HG03103 (cell line): ENCODE data around the gene OR52B2.
"Not testable (repeated sequence)": the region's sequence is repeated elsewhere in the genome, so short reads cannot be mapped to it uniquely, and the experiment has no call there.

Experiments
- ATAC-seq: cut with Tn5 transposase; IDR thresholded peaks from one replicate; pipeline ENCODE4 v1.9.1; 2021; ENCODE audit warnings: low read depth; ENCODE audit not compliant: unreplicated experiment

Gene OR52B2

GRCh38 chr11:6156628-6157359, 13.3 kb downstream of the OR52B2 start:
- ATAC-seq: no peak

GRCh38 chr11:6152126-6152525, 18.0 kb downstream of the OR52B2 start:
- no peak for ATAC-seq

- ATAC-seq: no peak
These were observed 19.0 kb downstream of the OR52B2 start for GRCh38 chr11:6151117-6151516.

- ATAC-seq: not testable (repeated sequence)
These were observed 26.4 kb downstream of the OR52B2 start for GRCh38 chr11:6143737-6144136.

- no peak for ATAC-seq
These were observed 27.2 kb downstream of the OR52B2 start for GRCh38 chr11:6142936-6143335.

GRCh38 chr11:6135936-6136335, 34.2 kb downstream of the OR52B2 start:
- not testable (repeated sequence) for ATAC-seq

- no peak for ATAC-seq
These were observed 37.7 kb downstream of the OR52B2 start for GRCh38 chr11:6132431-6132830.

- ATAC-seq: no peak
These were observed 40.5 kb downstream of the OR52B2 start for GRCh38 chr11:6129635-6130034.

- no peak for ATAC-seq
These were observed 41.1 kb downstream of the OR52B2 start for GRCh38 chr11:6129011-6129410.

GRCh38 chr11:6127881-6128280, 42.2 kb downstream of the OR52B2 start:
- no peak for ATAC-seq

GRCh38 chr11:6124245-6124644, 45.9 kb downstream of the OR52B2 start:
- ATAC-seq: no peak
